Ishikawa (cell line): ENCODE data around the gene ZNF615.

Source experiments
- CEBPB ChIP-seq: IDR thresholded peaks from 2 replicates; pipeline ENCODE4 v1.6.1; 2012
- CREB1 ChIP-seq: IDR thresholded peaks from 2 replicates; pipeline ENCODE4 v1.6.1; 2012; ENCODE audit warnings: low read depth
- MAX ChIP-seq: IDR thresholded peaks from 2 replicates; pipeline ENCODE4 v1.6.1; 2012
- RAD21 ChIP-seq: IDR thresholded peaks from 2 replicates; pipeline ENCODE4 v1.6.1; 2012; ENCODE audit warnings: low read depth
- TAF1 ChIP-seq: IDR thresholded peaks from 2 replicates; pipeline ENCODE4 v1.6.1; 2012; ENCODE audit warnings: low read depth, mild to moderate bottlenecking
- TF ChIP-seq, protein P1 (sequence below): IDR thresholded peaks from 2 replicates; pipeline ENCODE4 v1.6.1; 2012; ENCODE audit warnings: low read depth, mild to moderate bottlenecking

- TF ChIP-seq CREB1 (no peak), MAX (no peak), TAF1 (no peak), RAD21 (no peak), CEBPB (no peak)
- TF ChIP-seq, protein P1, sequence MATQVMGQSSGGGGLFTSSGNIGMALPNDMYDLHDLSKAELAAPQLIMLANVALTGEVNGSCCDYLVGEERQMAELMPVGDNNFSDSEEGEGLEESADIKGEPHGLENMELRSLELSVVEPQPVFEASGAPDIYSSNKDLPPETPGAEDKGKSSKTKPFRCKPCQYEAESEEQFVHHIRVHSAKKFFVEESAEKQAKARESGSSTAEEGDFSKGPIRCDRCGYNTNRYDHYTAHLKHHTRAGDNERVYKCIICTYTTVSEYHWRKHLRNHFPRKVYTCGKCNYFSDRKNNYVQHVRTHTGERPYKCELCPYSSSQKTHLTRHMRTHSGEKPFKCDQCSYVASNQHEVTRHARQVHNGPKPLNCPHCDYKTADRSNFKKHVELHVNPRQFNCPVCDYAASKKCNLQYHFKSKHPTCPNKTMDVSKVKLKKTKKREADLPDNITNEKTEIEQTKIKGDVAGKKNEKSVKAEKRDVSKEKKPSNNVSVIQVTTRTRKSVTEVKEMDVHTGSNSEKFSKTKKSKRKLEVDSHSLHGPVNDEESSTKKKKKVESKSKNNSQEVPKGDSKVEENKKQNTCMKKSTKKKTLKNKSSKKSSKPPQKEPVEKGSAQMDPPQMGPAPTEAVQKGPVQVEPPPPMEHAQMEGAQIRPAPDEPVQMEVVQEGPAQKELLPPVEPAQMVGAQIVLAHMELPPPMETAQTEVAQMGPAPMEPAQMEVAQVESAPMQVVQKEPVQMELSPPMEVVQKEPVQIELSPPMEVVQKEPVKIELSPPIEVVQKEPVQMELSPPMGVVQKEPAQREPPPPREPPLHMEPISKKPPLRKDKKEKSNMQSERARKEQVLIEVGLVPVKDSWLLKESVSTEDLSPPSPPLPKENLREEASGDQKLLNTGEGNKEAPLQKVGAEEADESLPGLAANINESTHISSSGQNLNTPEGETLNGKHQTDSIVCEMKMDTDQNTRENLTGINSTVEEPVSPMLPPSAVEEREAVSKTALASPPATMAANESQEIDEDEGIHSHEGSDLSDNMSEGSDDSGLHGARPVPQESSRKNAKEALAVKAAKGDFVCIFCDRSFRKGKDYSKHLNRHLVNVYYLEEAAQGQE: no peak
These were observed 63.0 kb downstream of the ZNF615 start for GRCh38 chr19:51944798-51945552.
